Stimulated activated memory B cell treated with anti-CD40 and anti-IgM and Interleukin-4, amounts not matched to agents 10 μg/mL and 1 μg/mL and 100 μg/mL, for 72 hours (primary cell): ENCODE data around the gene KIAA1328.
"Not testable (repeated sequence)": the region's sequence is repeated elsewhere in the genome, so short reads cannot be mapped to it uniquely, and the experiment has no call there.

ENCODE experiments used
- ATAC-seq: fragments of 150-1000 bp; cut with Tn5 transposase; 2 replicates; pipeline ENCODE4 v1.10.0; 2021
- H3K27ac Mint-ChIP-seq: one replicate; pipeline ENCODE4 v1.8.0; 2022; ENCODE audit warnings: mild to moderate bottlenecking, mixed read lengths
- H3K27me3 Mint-ChIP-seq: one replicate; pipeline ENCODE4 v1.8.0; 2022; ENCODE audit warnings: mixed read lengths
- H3K36me3 Mint-ChIP-seq: one replicate; pipeline ENCODE4 v1.8.0; 2022; ENCODE audit warnings: mixed read lengths
- H3K4me1 Mint-ChIP-seq: one replicate; pipeline ENCODE4 v1.8.0; 2022; ENCODE audit warnings: mixed read lengths
- H3K4me3 Mint-ChIP-seq: one replicate; pipeline ENCODE4 v1.8.0; 2022; ENCODE audit warnings: mild to moderate bottlenecking, moderate library complexity, mixed read lengths
- H3K9me3 Mint-ChIP-seq: one replicate; pipeline ENCODE4 v1.8.0; 2022; ENCODE audit warnings: mixed read lengths

The KIAA1328 gene

GRCh38 chr18:36843199-36843598 is 14.3 kb downstream of the KIAA1328 start:
- H3K27ac Mint-ChIP-seq: no peak overlapping the region
- peaks cover 2% of the 10 kb centered on the region for H3K9me3 Mint-ChIP-seq
- no peaks in the 10 kb centered on the region for H3K27me3 Mint-ChIP-seq
- ATAC-seq: no peak
- no peak overlapping the region for H3K4me3 Mint-ChIP-seq
- peaks cover 34% of the 10 kb centered on the region for H3K36me3 Mint-ChIP-seq
- H3K4me1 Mint-ChIP-seq: no peaks in the 10 kb centered on the region

GRCh38 chr18:36843784-36844183 is 14.9 kb downstream of the KIAA1328 start:
- no peak for ATAC-seq
- H3K36me3 Mint-ChIP-seq: peaks cover 29% of the 10 kb centered on the region
- H3K9me3 Mint-ChIP-seq: peaks cover 2% of the 10 kb centered on the region
- H3K4me3 Mint-ChIP-seq: no peak overlapping the region
- H3K4me1 Mint-ChIP-seq: no peaks in the 10 kb centered on the region
- H3K27me3 Mint-ChIP-seq: no peaks in the 10 kb centered on the region
- H3K27ac Mint-ChIP-seq: no peak overlapping the region

- Mint-ChIP-seq H3K4me3 (no peak overlapping the region), H3K27ac (no peak overlapping the region)
- no peak for ATAC-seq
Observed at GRCh38 chr18:36848609-36849008, 19.7 kb downstream of the KIAA1328 start.

GRCh38 chr18:36849288-36850006 is 20.5 kb downstream of the KIAA1328 start:
- no peak for ATAC-seq
- Mint-ChIP-seq H3K4me1 (no peaks in the 10 kb centered on the region), H3K27ac (no peak overlapping the region), H3K4me3 (no peak overlapping the region), H3K9me3 (peaks cover 7% of the 10 kb centered on the region), H3K27me3 (no peaks in the 10 kb centered on the region), H3K36me3 (peaks cover 53% of the 10 kb centered on the region)

More at GRCh38 chr18:36848609-36849008, 19.7 kb downstream of the KIAA1328 start:
- H3K27me3 Mint-ChIP-seq: no peaks in the 10 kb centered on the region
- peaks cover 7% of the 10 kb centered on the region for H3K9me3 Mint-ChIP-seq
- H3K4me1 Mint-ChIP-seq: no peaks in the 10 kb centered on the region
- H3K36me3 Mint-ChIP-seq: peaks cover 44% of the 10 kb centered on the region

- no peaks in the 10 kb centered on the region for H3K27me3 Mint-ChIP-seq
- no peak for ATAC-seq
- H3K27ac Mint-ChIP-seq: no peak overlapping the region
- H3K4me1 Mint-ChIP-seq: no peaks in the 10 kb centered on the region
- H3K9me3 Mint-ChIP-seq: peaks cover 7% of the 10 kb centered on the region
- no peak overlapping the region for H3K4me3 Mint-ChIP-seq
- H3K36me3 Mint-ChIP-seq: peaks cover 63% of the 10 kb centered on the region
Observed at GRCh38 chr18:36850527-36851201, 21.7 kb downstream of the KIAA1328 start.

GRCh38 chr18:36851202-36851590 is 22.3 kb downstream of the KIAA1328 start:
- H3K4me3 Mint-ChIP-seq: no peak overlapping the region
- H3K36me3 Mint-ChIP-seq: peaks cover 68% of the 10 kb centered on the region
- H3K27ac Mint-ChIP-seq: no peak overlapping the region
- no peaks in the 10 kb centered on the region for H3K4me1 Mint-ChIP-seq
- H3K9me3 Mint-ChIP-seq: peaks cover 7% of the 10 kb centered on the region
- H3K27me3 Mint-ChIP-seq: no peaks in the 10 kb centered on the region
- ATAC-seq: no peak

- peaks cover 6% of the 10 kb centered on the region for H3K9me3 Mint-ChIP-seq
- ATAC-seq: no peak
- H3K36me3 Mint-ChIP-seq: peaks cover 72% of the 10 kb centered on the region
- no peak overlapping the region for H3K4me3 Mint-ChIP-seq
- no peaks in the 10 kb centered on the region for H3K4me1 Mint-ChIP-seq
- H3K27me3 Mint-ChIP-seq: no peaks in the 10 kb centered on the region
- no peak overlapping the region for H3K27ac Mint-ChIP-seq
Observed at GRCh38 chr18:36856815-36857214, 27.9 kb downstream of the KIAA1328 start.

- Mint-ChIP-seq H3K27ac (no peak overlapping the region), H3K27me3 (no peaks in the 10 kb centered on the region), H3K36me3 (peaks cover 64% of the 10 kb centered on the region), H3K4me1 (no peaks in the 10 kb centered on the region), H3K4me3 (no peak overlapping the region), H3K9me3 (no peaks in the 10 kb centered on the region)
- ATAC-seq: no peak
Observed at GRCh38 chr18:36862182-36862581, 33.3 kb downstream of the KIAA1328 start.

- Mint-ChIP-seq H3K36me3 (peaks cover 56% of the 10 kb centered on the region), H3K9me3 (no peaks in the 10 kb centered on the region), H3K27ac (no peak overlapping the region), H3K4me3 (no peak overlapping the region), H3K4me1 (peaks cover 7% of the 10 kb centered on the region), H3K27me3 (no peaks in the 10 kb centered on the region)
- no peak for ATAC-seq
Observed at GRCh38 chr18:36867056-36867455, 38.1 kb downstream of the KIAA1328 start.

- H3K9me3 Mint-ChIP-seq: peaks cover 6% of the 10 kb centered on the region
- no peak overlapping the region for H3K4me3 Mint-ChIP-seq
- peaks cover 13% of the 10 kb centered on the region for H3K4me1 Mint-ChIP-seq
- H3K27ac Mint-ChIP-seq: no peak overlapping the region
- ATAC-seq: no peak
- peaks cover 59% of the 10 kb centered on the region for H3K36me3 Mint-ChIP-seq
- no peaks in the 10 kb centered on the region for H3K27me3 Mint-ChIP-seq
Observed at GRCh38 chr18:36871801-36872200, 42.9 kb downstream of the KIAA1328 start.

- no peak for ATAC-seq
- Mint-ChIP-seq H3K4me3 (no peak overlapping the region), H3K4me1 (peaks cover 13% of the 10 kb centered on the region), H3K9me3 (peaks cover 6% of the 10 kb centered on the region), H3K36me3 (peaks cover 64% of the 10 kb centered on the region), H3K27me3 (no peaks in the 10 kb centered on the region), H3K27ac (no peak overlapping the region)
Observed at GRCh38 chr18:36872329-36872728, 43.4 kb downstream of the KIAA1328 start.

- not testable (repeated sequence) for H3K9me3 Mint-ChIP-seq, ATAC-seq, H3K4me3 Mint-ChIP-seq, H3K27me3 Mint-ChIP-seq, H3K27ac Mint-ChIP-seq
- Mint-ChIP-seq H3K4me1 (peaks cover 13% of the 10 kb centered on the region), H3K36me3 (peaks cover 74% of the 10 kb centered on the region)
Observed at GRCh38 chr18:36873826-36874225, 44.9 kb downstream of the KIAA1328 start.

- not testable (repeated sequence) for H3K4me3 Mint-ChIP-seq, H3K9me3 Mint-ChIP-seq
- H3K36me3 Mint-ChIP-seq: peaks cover 50% of the 10 kb centered on the region
Observed at GRCh38 chr18:36879796-36880195, 50.9 kb downstream of the KIAA1328 start.

GRCh38 chr18:36885981-36886380 is 57.1 kb downstream of the KIAA1328 start:
- Mint-ChIP-seq H3K4me3 (no peak overlapping the region), H3K9me3 (no peaks in the 10 kb centered on the region), H3K4me1 (peaks cover 6% of the 10 kb centered on the region), H3K27me3 (no peaks in the 10 kb centered on the region), H3K27ac (no peak overlapping the region), H3K36me3 (peaks cover 34% of the 10 kb centered on the region)
- no peak for ATAC-seq

More at GRCh38 chr18:36879796-36880195, 50.9 kb downstream of the KIAA1328 start:
- H3K4me1 Mint-ChIP-seq, H3K27me3 Mint-ChIP-seq, H3K27ac Mint-ChIP-seq, ATAC-seq: not testable (repeated sequence)

- Mint-ChIP-seq H3K4me1 (peaks cover 6% of the 10 kb centered on the region), H3K4me3 (no peak overlapping the region), H3K36me3 (peaks cover 31% of the 10 kb centered on the region), H3K9me3 (no peaks in the 10 kb centered on the region), H3K27ac (no peak overlapping the region), H3K27me3 (no peaks in the 10 kb centered on the region)
- ATAC-seq: no peak
Observed at GRCh38 chr18:36887114-36887513, 58.2 kb downstream of the KIAA1328 start.

GRCh38 chr18:36887864-36888263 is 58.9 kb downstream of the KIAA1328 start:
- Mint-ChIP-seq H3K27ac (no peak overlapping the region), H3K4me1 (peaks cover 6% of the 10 kb centered on the region), H3K9me3 (no peaks in the 10 kb centered on the region), H3K27me3 (no peaks in the 10 kb centered on the region), H3K36me3 (peaks cover 33% of the 10 kb centered on the region), H3K4me3 (no peak overlapping the region)
- no peak for ATAC-seq
